Lower leg skin (tissue), 4 donors: ENCODE measurements around the gene GBP4. TPM values are rescaled to one million over a fixed set of nuclear protein-coding genes. Genes with fewer than 3 reads are reported as not detected.

Source experiments
- DNase-seq, 2 donors: peaks; one replicate each; pipeline ENCODE4 v3.0.0-alpha.2; 2019; ENCODE audit warnings: low spot score in 2 of 2
- H3K4me3 ChIP-seq: fragments of 200-600 bp; sonication (generic); 2 replicates; pipeline ENCODE4 v1.5.1; 2017; ENCODE audit warnings: mild to moderate bottlenecking, low read depth; ENCODE audit not compliant: poor library complexity, severe bottlenecking
- POLR2A ChIP-seq, 2 donors: fragments of 450-650 bp; IDR thresholded peaks; one replicate each; pipeline ENCODE4 v1.6.1; 2016 to 2017; ENCODE audit warnings: antibody characterized with exemption in 2 of 2, mild to moderate bottlenecking in 1 of 2, moderate library complexity in 1 of 2
- whole genome bisulfite sequencing, 2 donors: methylation state at CpG; one replicate each; pipeline ENCODE4 v1.1.5; 2018; 5-methylcytosine and 5-hydroxymethylcytosine counted together
- intact Hi-C: fragments of 100-400 bp; cut with DNase I; formaldehyde crosslinking; loops from one replicate; pipeline ENCODE4 v1.15.0; 2023; ENCODE audit warnings: low total_unique reads
- total RNA-seq, 4 donors: library from RNA; depleted of rRNA; stranded (reverse); fragments of >200 nt; gene quantifications; one replicate each; pipeline ENCODE4 v1.1.0, GENCODE V29; 2016
- TF ChIP-seq, protein P1 (sequence below), 3 donors: fragments of 450-650 bp; IDR thresholded peaks; one replicate each; pipeline ENCODE4 v1.5.1; 2016; ENCODE audit warnings: antibody characterized with exemption in 3 of 3, mild to moderate bottlenecking in 3 of 3, moderate library complexity in 2 of 3

The GBP4 gene
- total RNA-seq, 4 donors from 2014 or later = 0.46 to 4.6 (median 3.2) TPM

GRCh38 chr1:89171067-89171438 is 27.7 kb downstream of the GBP4 start:
- TF ChIP-seq, protein P1, sequence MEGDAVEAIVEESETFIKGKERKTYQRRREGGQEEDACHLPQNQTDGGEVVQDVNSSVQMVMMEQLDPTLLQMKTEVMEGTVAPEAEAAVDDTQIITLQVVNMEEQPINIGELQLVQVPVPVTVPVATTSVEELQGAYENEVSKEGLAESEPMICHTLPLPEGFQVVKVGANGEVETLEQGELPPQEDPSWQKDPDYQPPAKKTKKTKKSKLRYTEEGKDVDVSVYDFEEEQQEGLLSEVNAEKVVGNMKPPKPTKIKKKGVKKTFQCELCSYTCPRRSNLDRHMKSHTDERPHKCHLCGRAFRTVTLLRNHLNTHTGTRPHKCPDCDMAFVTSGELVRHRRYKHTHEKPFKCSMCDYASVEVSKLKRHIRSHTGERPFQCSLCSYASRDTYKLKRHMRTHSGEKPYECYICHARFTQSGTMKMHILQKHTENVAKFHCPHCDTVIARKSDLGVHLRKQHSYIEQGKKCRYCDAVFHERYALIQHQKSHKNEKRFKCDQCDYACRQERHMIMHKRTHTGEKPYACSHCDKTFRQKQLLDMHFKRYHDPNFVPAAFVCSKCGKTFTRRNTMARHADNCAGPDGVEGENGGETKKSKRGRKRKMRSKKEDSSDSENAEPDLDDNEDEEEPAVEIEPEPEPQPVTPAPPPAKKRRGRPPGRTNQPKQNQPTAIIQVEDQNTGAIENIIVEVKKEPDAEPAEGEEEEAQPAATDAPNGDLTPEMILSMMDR (IDR thresholded peaks at IDR 0.05) = no peak
- TF ChIP-seq POLR2A (IDR thresholded peaks at IDR 0.05) = no peak
- intact Hi-C loops = no loop called here
- H3K4me3 ChIP-seq = no peak overlapping the region
- no peak for DNase-seq

- intact Hi-C loops = no loop called here
- no peak overlapping the region for H3K4me3 ChIP-seq
- TF ChIP-seq, protein P1 (IDR thresholded peaks at IDR 0.05) = no peak
- TF ChIP-seq POLR2A (IDR thresholded peaks at IDR 0.05) = no peak
- WGBS, 2 donors = 89 to 93% methylated on average over 4 of the region's 4 CpGs
- DNase-seq = no peak
Measured at GRCh38 chr1:89170170-89171066, 28.3 kb downstream of the GBP4 start.

- TF ChIP-seq, protein P1 (IDR thresholded peaks at IDR 0.05) = no peak
- no peak for TF ChIP-seq POLR2A (IDR thresholded peaks at IDR 0.05)
- DNase-seq = no peak
- WGBS, 2 donors = 52 to 54% methylated on average over 2 of the region's 2 CpGs
- intact Hi-C loops = no loop called here
- no peak overlapping the region for H3K4me3 ChIP-seq
Measured at GRCh38 chr1:89169166-89169565, 29.6 kb downstream of the GBP4 start.

- intact Hi-C loops = no loop called here
- no peak for TF ChIP-seq POLR2A (IDR thresholded peaks at IDR 0.05)
- TF ChIP-seq, protein P1 (IDR thresholded peaks at IDR 0.05) = no peak
- WGBS, 2 donors = 78 to 86% methylated on average over 2 of the region's 2 CpGs
- no peak for DNase-seq
- no peak overlapping the region for H3K4me3 ChIP-seq
Measured at GRCh38 chr1:89167590-89168230, 31.0 kb downstream of the GBP4 start.

GRCh38 chr1:89166705-89167104 is 32.0 kb downstream of the GBP4 start:
- intact Hi-C loops = no loop called here
- WGBS, 2 donors = 22 to 46% methylated on average over 1 of the region's 1 CpG
- no peak for DNase-seq
- no peak overlapping the region for H3K4me3 ChIP-seq
- TF ChIP-seq POLR2A (IDR thresholded peaks at IDR 0.05) = no peak
- TF ChIP-seq, protein P1 (IDR thresholded peaks at IDR 0.05) = no peak
